ENCODE measurements around the gene DIAPH3. TPM values are rescaled to one million over a fixed set of nuclear protein-coding genes. Genes with fewer than 3 reads are reported as not detected.

The DIAPH3 gene
- total RNA-seq, 1 donor from 2014 or later = 30.8 TPM

- Mint-ChIP-seq H3K4me3 (ENCODE audit: low read depth) (no peak overlapping the region), H3K27me3 (ENCODE audit: low read depth) (no peaks in the 10 kb centered on the region), H3K4me1 (ENCODE audit: low read depth) (no peaks in the 10 kb centered on the region), H3K36me3 (ENCODE audit: low read depth) (peaks cover 4% of the 10 kb centered on the region), H3K27ac (no peak overlapping the region), H3K9me3 (no peaks in the 10 kb centered on the region)
- DNase-seq (ENCODE audit: low spot score) = no peak
- intact Hi-C loops (cut with micrococcal nuclease) = no loop called here
These were observed 275.3 kb downstream of the DIAPH3 start for GRCh38 chr13:59888408-59888807.

- Mint-ChIP-seq H3K27ac (no peak overlapping the region), H3K4me3 (ENCODE audit: low read depth) (no peak overlapping the region), H3K27me3 (ENCODE audit: low read depth) (no peaks in the 10 kb centered on the region), H3K4me1 (ENCODE audit: low read depth) (no peaks in the 10 kb centered on the region), H3K9me3 (no peaks in the 10 kb centered on the region), H3K36me3 (ENCODE audit: low read depth) (peaks cover 4% of the 10 kb centered on the region)
- no peak for DNase-seq (ENCODE audit: low spot score)
- intact Hi-C loops (cut with micrococcal nuclease) = no loop called here
These were observed 278.7 kb downstream of the DIAPH3 start for GRCh38 chr13:59885076-59885475.

- H3K9me3 Mint-ChIP-seq = no peaks in the 10 kb centered on the region
- H3K4me1 Mint-ChIP-seq (ENCODE audit: low read depth) = no peaks in the 10 kb centered on the region
- H3K4me3 Mint-ChIP-seq (ENCODE audit: low read depth) = no peak overlapping the region
- intact Hi-C loops (cut with micrococcal nuclease) = no loop called here
- no peaks in the 10 kb centered on the region for H3K27me3 Mint-ChIP-seq (ENCODE audit: low read depth)
- H3K36me3 Mint-ChIP-seq (ENCODE audit: low read depth) = peaks cover 2% of the 10 kb centered on the region
- no peak for DNase-seq (ENCODE audit: low spot score)
- H3K27ac Mint-ChIP-seq = no peak overlapping the region
These were observed 279.8 kb downstream of the DIAPH3 start for GRCh38 chr13:59883885-59884284.

- Mint-ChIP-seq H3K27me3 (ENCODE audit: low read depth) (no peaks in the 10 kb centered on the region), H3K27ac (no peak overlapping the region), H3K36me3 (ENCODE audit: low read depth) (peaks cover 20% of the 10 kb centered on the region), H3K4me1 (ENCODE audit: low read depth) (no peaks in the 10 kb centered on the region), H3K9me3 (no peaks in the 10 kb centered on the region), H3K4me3 (ENCODE audit: low read depth) (no peak overlapping the region)
- intact Hi-C loops (cut with micrococcal nuclease) = no loop called here
- DNase-seq (ENCODE audit: low spot score) = no peak
These were observed 283.3 kb downstream of the DIAPH3 start for GRCh38 chr13:59880468-59880867.

GRCh38 chr13:59879281-59879680 is 284.4 kb downstream of the DIAPH3 start:
- intact Hi-C loops (cut with micrococcal nuclease) = no loop called here
- no peak for DNase-seq (ENCODE audit: low spot score)
- no peak overlapping the region for H3K4me3 Mint-ChIP-seq (ENCODE audit: low read depth)
- peaks cover 23% of the 10 kb centered on the region for H3K36me3 Mint-ChIP-seq (ENCODE audit: low read depth)
- no peaks in the 10 kb centered on the region for H3K4me1 Mint-ChIP-seq (ENCODE audit: low read depth)
- no peaks in the 10 kb centered on the region for H3K27me3 Mint-ChIP-seq (ENCODE audit: low read depth)
- H3K27ac Mint-ChIP-seq = no peak overlapping the region
- H3K9me3 Mint-ChIP-seq = no peaks in the 10 kb centered on the region

GRCh38 chr13:59877933-59878332 is 285.8 kb downstream of the DIAPH3 start:
- no peak for DNase-seq (ENCODE audit: low spot score)
- no peaks in the 10 kb centered on the region for H3K4me1 Mint-ChIP-seq (ENCODE audit: low read depth)
- no peaks in the 10 kb centered on the region for H3K27me3 Mint-ChIP-seq (ENCODE audit: low read depth)
- no peak overlapping the region for H3K27ac Mint-ChIP-seq
- intact Hi-C loops (cut with micrococcal nuclease) = no loop called here
- no peak overlapping the region for H3K4me3 Mint-ChIP-seq (ENCODE audit: low read depth)
- no peaks in the 10 kb centered on the region for H3K9me3 Mint-ChIP-seq
- peaks cover 23% of the 10 kb centered on the region for H3K36me3 Mint-ChIP-seq (ENCODE audit: low read depth)

- Mint-ChIP-seq H3K9me3 (no peaks in the 10 kb centered on the region), H3K27ac (no peak overlapping the region), H3K36me3 (ENCODE audit: low read depth) (peaks cover 23% of the 10 kb centered on the region), H3K4me1 (ENCODE audit: low read depth) (no peaks in the 10 kb centered on the region), H3K27me3 (ENCODE audit: low read depth) (no peaks in the 10 kb centered on the region), H3K4me3 (ENCODE audit: low read depth) (no peak overlapping the region)
- intact Hi-C loops (cut with micrococcal nuclease) = no loop called here
- DNase-seq (ENCODE audit: low spot score) = no peak
These were observed 288.8 kb downstream of the DIAPH3 start for GRCh38 chr13:59874973-59875372.

GRCh38 chr13:59873856-59874255 is 289.9 kb downstream of the DIAPH3 start:
- H3K9me3 Mint-ChIP-seq = no peaks in the 10 kb centered on the region
- peaks cover 23% of the 10 kb centered on the region for H3K36me3 Mint-ChIP-seq (ENCODE audit: low read depth)
- no peak for DNase-seq (ENCODE audit: low spot score)
- H3K27me3 Mint-ChIP-seq (ENCODE audit: low read depth) = no peaks in the 10 kb centered on the region
- no peak overlapping the region for H3K27ac Mint-ChIP-seq
- no peak overlapping the region for H3K4me3 Mint-ChIP-seq (ENCODE audit: low read depth)
- intact Hi-C loops (cut with micrococcal nuclease) = no loop called here
- no peaks in the 10 kb centered on the region for H3K4me1 Mint-ChIP-seq (ENCODE audit: low read depth)

GRCh38 chr13:59873309-59873708 is 290.4 kb downstream of the DIAPH3 start:
- DNase-seq (ENCODE audit: low spot score) = no peak
- intact Hi-C loops (cut with micrococcal nuclease) = no loop called here
- Mint-ChIP-seq H3K27me3 (ENCODE audit: low read depth) (no peaks in the 10 kb centered on the region), H3K4me1 (ENCODE audit: low read depth) (no peaks in the 10 kb centered on the region), H3K4me3 (ENCODE audit: low read depth) (no peak overlapping the region), H3K36me3 (ENCODE audit: low read depth) (peaks cover 22% of the 10 kb centered on the region), H3K27ac (no peak overlapping the region), H3K9me3 (no peaks in the 10 kb centered on the region)

GRCh38 chr13:59867867-59868266 is 295.9 kb downstream of the DIAPH3 start:
- Mint-ChIP-seq H3K9me3 (no peaks in the 10 kb centered on the region), H3K36me3 (ENCODE audit: low read depth) (no peaks in the 10 kb centered on the region), H3K27me3 (ENCODE audit: low read depth) (no peaks in the 10 kb centered on the region), H3K4me1 (ENCODE audit: low read depth) (no peaks in the 10 kb centered on the region), H3K27ac (no peak overlapping the region), H3K4me3 (ENCODE audit: low read depth) (no peak overlapping the region)
- no peak for DNase-seq (ENCODE audit: low spot score)
- intact Hi-C loops (cut with micrococcal nuclease) = no loop called here

GRCh38 chr13:59865398-59865797 is 298.3 kb downstream of the DIAPH3 start:
- DNase-seq (ENCODE audit: low spot score) = no peak
- Mint-ChIP-seq H3K4me1 (ENCODE audit: low read depth) (no peaks in the 10 kb centered on the region), H3K4me3 (ENCODE audit: low read depth) (no peak overlapping the region), H3K36me3 (ENCODE audit: low read depth) (peaks cover 8% of the 10 kb centered on the region), H3K9me3 (no peaks in the 10 kb centered on the region), H3K27ac (no peak overlapping the region), H3K27me3 (ENCODE audit: low read depth) (no peaks in the 10 kb centered on the region)
- intact Hi-C loops (cut with micrococcal nuclease) = no loop called here

GRCh38 chr13:59863621-59864020 is 300.1 kb downstream of the DIAPH3 start:
- no peaks in the 10 kb centered on the region for H3K27me3 Mint-ChIP-seq (ENCODE audit: low read depth)
- peaks cover 8% of the 10 kb centered on the region for H3K36me3 Mint-ChIP-seq (ENCODE audit: low read depth)
- no peak for DNase-seq (ENCODE audit: low spot score)
- no peak overlapping the region for H3K4me3 Mint-ChIP-seq (ENCODE audit: low read depth)
- H3K27ac Mint-ChIP-seq = no peak overlapping the region
- no peaks in the 10 kb centered on the region for H3K4me1 Mint-ChIP-seq (ENCODE audit: low read depth)
- intact Hi-C loops (cut with micrococcal nuclease) = no loop called here
- H3K9me3 Mint-ChIP-seq = no peaks in the 10 kb centered on the region

- intact Hi-C loops (cut with micrococcal nuclease) = no loop called here
- no peak overlapping the region for H3K4me3 Mint-ChIP-seq (ENCODE audit: low read depth)
- DNase-seq (ENCODE audit: low spot score) = no peak
- no peaks in the 10 kb centered on the region for H3K9me3 Mint-ChIP-seq
- no peaks in the 10 kb centered on the region for H3K27me3 Mint-ChIP-seq (ENCODE audit: low read depth)
- H3K4me1 Mint-ChIP-seq (ENCODE audit: low read depth) = no peaks in the 10 kb centered on the region
- H3K27ac Mint-ChIP-seq = no peak overlapping the region
- peaks cover 12% of the 10 kb centered on the region for H3K36me3 Mint-ChIP-seq (ENCODE audit: low read depth)
These were observed 302.1 kb downstream of the DIAPH3 start for GRCh38 chr13:59861676-59862075.

- no peak for DNase-seq (ENCODE audit: low spot score)
- peaks cover 2% of the 10 kb centered on the region for H3K4me1 Mint-ChIP-seq (ENCODE audit: low read depth)
- H3K9me3 Mint-ChIP-seq = peaks cover 6% of the 10 kb centered on the region
- intact Hi-C loops (cut with micrococcal nuclease) = no loop called here
- H3K4me3 Mint-ChIP-seq (ENCODE audit: low read depth) = no peak overlapping the region
- H3K36me3 Mint-ChIP-seq (ENCODE audit: low read depth) = peaks cover 24% of the 10 kb centered on the region
- no peaks in the 10 kb centered on the region for H3K27me3 Mint-ChIP-seq (ENCODE audit: low read depth)
- no peak overlapping the region for H3K27ac Mint-ChIP-seq
These were observed 307.4 kb downstream of the DIAPH3 start for GRCh38 chr13:59856281-59856810.

All from activated T-helper 2 cell treated with anti-CD3 and anti-CD28 coated beads, Interferon-gamma antibody, Interleukin-2, Interleukin-4, amounts not matched to agents 10 μg/mL and 5 μg/mL and 100 μg/mL, durations not matched to agents 14 hours and 24 hours and 36 hours (primary cell).